Activated gamma-delta T cell treated with Interleukin-2 at 50 U/mL for 16 hours (primary cell): ENCODE measurements around the gene PBX3.
"Not testable (repeated sequence)": the region's sequence is repeated elsewhere in the genome, so short reads cannot be mapped to it uniquely, and the experiment has no call there.

ENCODE experiments used
- DNase-seq: peaks from one replicate; pipeline ENCODE4 v3.0.0-alpha.2; 2020

PBX3 gene

GRCh38 chr9:125779220-125779565, 32.0 kb downstream of the PBX3 start:
- not testable (repeated sequence) for DNase-seq

GRCh38 chr9:125782718-125783117, 35.5 kb downstream of the PBX3 start:
- DNase-seq = no peak

DNA sequence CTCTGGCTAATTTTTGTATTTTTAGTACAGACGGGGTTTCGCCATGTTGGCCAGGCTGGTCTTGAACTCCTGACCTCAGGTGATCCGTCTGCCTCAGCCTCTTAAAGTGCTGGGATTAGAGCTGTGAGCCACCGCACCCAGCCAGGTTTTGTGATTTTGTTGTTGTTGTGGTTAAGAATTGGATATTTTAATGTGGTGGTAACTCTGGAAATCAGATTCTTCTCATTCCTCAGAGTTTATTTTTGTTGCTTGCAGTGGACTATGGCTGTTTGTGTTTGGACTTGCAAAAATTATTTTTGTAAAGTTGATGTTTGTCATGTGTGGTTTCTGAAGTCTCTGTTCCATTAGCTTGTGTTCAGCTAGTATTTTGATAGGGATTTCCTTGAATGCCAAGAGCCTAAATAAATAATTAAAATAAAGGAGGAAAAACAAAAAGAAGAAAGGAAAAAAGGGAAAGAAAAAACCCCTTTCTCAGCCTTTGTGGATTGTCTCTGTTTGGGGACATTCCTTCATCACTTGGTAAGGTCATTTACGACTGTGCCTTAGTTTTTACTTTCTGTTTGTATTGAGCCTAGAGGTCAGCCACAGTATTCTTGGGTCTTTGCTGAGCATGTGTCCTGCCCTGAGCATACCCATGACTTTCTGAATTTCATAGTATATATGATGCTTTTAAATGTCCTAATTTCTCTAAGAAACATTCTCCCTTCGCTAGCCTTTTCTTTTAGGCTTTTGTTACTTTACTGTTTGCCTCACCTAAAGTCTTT, 37.3 kb downstream of the PBX3 start:
- no peak for DNase-seq

GRCh38 chr9:125785248-125785751, 38.1 kb downstream of the PBX3 start:
- DNase-seq = no peak

DNA sequence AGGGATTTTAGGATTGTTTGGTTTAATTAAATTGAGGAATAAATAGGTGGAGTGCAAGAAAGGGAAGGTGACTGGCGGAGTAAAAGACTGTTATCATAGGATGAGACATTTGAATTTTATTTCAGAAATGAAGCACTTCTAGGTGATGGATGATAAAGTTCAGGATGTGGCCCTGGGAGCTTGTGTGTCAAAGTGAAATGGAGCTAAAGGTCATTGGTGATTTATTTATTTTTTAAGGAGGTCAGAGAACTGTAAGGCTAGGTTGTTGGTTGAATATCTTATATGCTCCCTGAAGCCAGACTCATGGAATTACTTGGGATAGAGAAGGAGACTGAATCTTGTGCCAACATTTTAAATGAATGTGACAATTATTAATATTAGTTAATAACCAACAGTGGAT, 40.5 kb downstream of the PBX3 start:
- DNase-seq = no peak

- DNase-seq = no peak
These were observed 42.0 kb downstream of the PBX3 start for GRCh38 chr9:125789196-125789595.

- no peak for DNase-seq
These were observed 47.5 kb downstream of the PBX3 start for GRCh38 chr9:125794708-125795107.

- no peak for DNase-seq
These were observed 48.9 kb downstream of the PBX3 start for GRCh38 chr9:125795970-125796596.

GRCh38 chr9:125797930-125798329, 50.8 kb downstream of the PBX3 start:
- DNase-seq = no peak

DNA sequence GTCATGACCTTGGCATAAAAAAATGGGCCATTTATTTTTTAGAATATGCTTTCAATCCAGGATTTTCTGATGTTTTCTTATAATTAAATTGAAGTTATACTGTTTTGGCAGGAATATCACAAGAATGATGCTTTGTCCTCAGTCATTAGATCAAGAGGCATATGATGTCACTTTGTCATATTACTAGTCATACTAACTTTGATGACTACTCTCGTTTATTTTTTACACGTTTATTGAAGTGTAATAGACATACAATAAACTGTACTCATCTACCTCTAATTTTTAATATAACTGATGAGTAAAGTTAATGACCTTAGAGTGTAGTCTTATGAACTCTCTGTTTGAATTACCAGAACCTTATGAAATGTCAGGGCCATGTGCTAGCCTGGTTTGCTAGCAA, 56.4 kb downstream of the PBX3 start:
- no peak for DNase-seq

GRCh38 chr9:125805057-125805456, 57.9 kb downstream of the PBX3 start:
- no peak for DNase-seq

- DNase-seq = no peak
These were observed 58.4 kb downstream of the PBX3 start for GRCh38 chr9:125805586-125805985.

DNA sequence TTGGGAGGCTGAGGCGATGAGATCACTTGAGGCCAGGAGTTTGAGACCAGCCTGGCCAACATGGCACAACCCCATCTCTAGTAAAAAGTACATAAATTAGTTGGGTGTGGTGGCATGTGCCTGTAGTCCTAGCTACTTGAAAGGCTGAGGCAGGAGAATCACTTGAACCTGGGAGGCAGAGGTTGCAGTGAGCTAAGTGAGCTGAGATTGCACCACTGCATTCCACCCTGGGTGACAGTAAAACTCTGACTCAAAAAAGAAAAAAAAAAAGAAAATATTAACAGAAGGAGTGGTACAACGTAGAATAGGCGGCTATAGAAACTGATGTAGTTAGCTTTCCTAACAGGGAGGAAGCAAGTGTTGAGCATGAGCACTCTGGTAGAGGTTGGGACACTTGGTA, 59.9 kb downstream of the PBX3 start:
- DNase-seq = no peak

DNA sequence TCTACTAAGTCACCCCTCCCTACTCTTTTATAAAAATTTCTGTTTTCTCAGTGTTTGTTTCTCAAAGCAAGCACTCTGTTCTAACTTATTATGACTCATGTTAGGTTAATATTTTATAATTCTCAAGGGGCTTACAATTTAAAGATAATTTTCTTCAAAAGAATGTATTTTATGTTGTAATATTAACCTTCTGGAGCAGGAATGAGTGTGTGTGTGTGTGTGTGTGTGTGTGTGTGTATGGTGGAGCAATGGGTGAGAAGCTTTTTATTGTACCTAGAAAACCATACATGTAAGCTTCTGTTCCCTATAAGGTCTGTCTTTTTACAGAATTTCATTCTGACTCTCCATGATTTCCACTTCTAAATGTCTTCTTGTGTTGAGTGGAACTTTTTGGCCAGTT, 63.0 kb downstream of the PBX3 start:
- DNase-seq = no peak

DNA sequence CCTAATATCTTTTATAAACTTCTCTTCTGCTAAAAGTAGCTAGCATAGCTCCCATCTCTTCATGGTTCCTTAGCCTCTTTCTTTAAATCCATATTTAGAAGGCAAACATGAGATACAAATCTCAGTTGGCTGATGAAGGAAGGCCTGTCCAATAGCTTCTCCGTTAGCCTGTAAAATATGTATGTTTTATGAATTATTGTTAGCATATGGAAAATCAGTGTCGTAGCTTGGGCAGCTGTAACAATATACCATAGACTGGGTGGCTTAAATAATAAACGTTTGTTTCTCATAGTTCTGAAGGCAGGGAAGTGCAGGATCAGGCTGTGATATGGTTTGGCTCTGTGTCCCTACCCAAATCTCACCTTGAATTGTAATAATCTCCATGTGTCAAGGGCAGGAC, 63.8 kb downstream of the PBX3 start:
- no peak for DNase-seq

DNA sequence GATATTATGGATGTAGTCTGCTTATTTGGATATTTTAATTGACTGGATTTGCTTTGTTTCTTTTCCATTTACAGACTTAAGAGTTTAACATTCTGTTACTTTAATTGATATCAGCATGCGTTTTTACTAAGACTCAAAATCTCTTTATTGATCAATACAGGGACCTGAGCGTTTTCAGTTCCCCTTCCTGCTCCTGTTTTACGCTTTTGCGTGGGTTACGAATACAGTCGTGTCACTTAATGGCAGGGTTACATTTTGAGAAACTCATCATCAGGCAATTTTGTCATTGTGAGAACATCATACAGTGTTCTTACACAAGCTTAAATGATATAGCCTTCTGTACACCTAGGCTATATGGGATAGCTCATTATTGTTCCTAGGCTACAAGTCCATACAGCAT, 65.2 kb downstream of the PBX3 start:
- DNase-seq = no peak

- DNase-seq = no peak
These were observed 68.4 kb downstream of the PBX3 start for GRCh38 chr9:125815568-125815967.

- DNase-seq = no peak
These were observed 69.1 kb downstream of the PBX3 start for GRCh38 chr9:125816321-125816720.

DNA sequence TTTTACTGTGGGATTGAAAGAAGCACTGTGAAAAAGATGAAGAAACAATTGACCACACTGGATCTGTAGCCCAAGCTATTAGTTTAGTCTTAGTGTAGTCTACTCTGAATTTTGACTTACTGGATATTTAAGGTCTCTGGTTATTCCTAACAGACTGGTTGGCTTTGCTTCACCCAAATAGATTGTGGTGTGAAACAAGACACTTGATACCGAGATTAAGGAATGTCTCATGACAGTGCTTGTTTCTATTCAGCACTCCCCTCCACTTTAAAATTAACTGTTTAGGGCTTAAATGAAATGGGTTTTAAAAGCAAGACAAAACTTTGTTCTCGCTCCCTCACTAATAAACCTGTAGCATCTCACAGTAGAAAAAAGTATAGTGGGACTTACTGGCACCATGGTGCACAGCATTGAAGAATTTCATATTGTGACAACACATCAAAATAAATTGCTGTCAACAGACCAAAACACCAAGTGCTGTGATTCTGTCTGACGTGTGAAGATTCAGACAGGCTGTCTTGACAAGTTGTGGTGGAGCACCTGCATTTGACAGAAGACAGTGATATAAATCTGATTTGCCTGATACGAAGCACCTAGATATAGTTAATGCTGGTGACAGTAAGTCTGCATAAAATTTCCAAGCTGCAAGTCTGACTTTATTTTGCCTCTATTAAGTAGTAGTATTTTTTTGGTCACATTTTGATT, 73.1 kb downstream of the PBX3 start:
- no peak for DNase-seq

- DNase-seq = no peak
These were observed 73.9 kb downstream of the PBX3 start for GRCh38 chr9:125821078-125821477.

DNA sequence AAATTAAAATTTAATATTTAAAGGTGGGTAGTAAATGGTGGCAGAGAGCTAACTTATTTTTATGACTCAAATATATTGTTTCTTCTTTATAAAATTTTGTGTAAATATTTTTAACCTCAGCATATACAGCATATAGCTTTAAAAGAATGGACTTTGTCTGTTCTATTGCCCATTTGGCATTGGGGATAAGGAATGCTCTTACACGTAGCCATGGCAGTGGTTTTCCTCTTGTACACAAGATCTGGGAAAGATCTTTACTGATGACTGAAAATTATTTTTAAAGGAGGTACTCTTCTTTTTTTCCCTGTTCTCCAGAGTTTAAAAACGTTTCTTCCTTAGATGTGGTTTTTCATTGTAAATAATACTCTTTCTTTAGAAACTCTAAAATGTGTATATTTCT, 75.0 kb downstream of the PBX3 start:
- DNase-seq = no peak

GRCh38 chr9:125822902-125823301, 75.7 kb downstream of the PBX3 start:
- no peak for DNase-seq

- DNase-seq = not testable (repeated sequence)
These were observed 76.8 kb downstream of the PBX3 start for GRCh38 chr9:125823874-125824406.

DNA sequence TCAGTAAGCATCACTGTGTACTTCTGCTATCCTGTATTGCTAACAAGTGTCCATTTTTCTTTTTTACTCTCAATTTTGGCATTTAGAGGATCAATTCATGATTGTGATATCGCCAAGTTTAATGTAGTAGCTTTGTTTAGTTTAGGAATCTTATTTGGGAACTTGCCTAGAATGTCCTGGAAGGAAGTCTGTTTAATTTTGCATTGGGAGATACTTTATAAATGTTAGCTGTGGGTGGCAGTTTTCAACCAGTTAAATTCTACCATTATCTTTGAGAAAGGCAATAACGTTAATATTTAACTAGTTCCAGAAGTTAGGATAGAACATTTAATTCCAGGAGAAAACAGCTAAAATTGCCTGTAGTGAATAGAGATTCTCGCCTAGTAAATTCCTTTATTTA, 78.6 kb downstream of the PBX3 start:
- DNase-seq = no peak
